Astrocyte of the cerebellum (primary cell): ENCODE results near the gene INMT.

ENCODE experiments used
- DNase-seq: peaks from one replicate; pipeline ENCODE4 v3.0.0-alpha.2; 2011; ENCODE audit warnings: low read depth
- H3K4me3 ChIP-seq: 2 replicates; pipeline ENCODE4 v1.5.1; 2011; ENCODE audit warnings: mild to moderate bottlenecking, low read depth, low read length, moderate library complexity
- CTCF ChIP-seq: IDR thresholded peaks from 2 replicates; pipeline ENCODE4 v1.5.1; 2012; ENCODE audit warnings: low read length, low read depth, moderate library complexity, mild to moderate bottlenecking; ENCODE audit errors: missing control alignments
- in situ Hi-C: cut with HindIII; loops from 2 replicates; pipeline ENCODE4 v1.10.0; 2017; ENCODE audit warnings: low sequenced_read_pairs

The INMT gene

DNA sequence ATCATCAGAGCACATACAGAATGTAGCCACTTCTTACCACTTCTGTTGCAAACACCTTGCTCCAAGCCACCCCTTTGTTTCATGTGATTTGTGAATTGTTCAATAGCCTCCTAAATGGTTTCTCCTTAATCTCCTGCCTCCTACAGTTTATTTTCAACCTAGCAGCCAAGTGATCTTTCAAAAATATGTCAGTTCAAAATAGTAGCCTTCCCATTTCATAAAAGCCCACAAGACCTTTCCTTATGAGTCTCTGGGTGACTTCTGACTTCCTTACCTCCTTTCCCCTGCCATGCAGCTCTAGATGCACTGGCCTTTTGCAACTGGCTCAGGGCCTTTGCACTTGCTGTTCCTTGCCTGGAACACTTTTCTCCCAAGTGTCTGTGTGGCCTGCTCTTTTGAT, 24.1 kb downstream of the INMT start:
- no peak for TF ChIP-seq CTCF
- in situ Hi-C loops = loop anchor here (25.0 kb wide), 1 partner anchor 336 kb away; no protein-coding TSS in a partner anchor

DNA sequence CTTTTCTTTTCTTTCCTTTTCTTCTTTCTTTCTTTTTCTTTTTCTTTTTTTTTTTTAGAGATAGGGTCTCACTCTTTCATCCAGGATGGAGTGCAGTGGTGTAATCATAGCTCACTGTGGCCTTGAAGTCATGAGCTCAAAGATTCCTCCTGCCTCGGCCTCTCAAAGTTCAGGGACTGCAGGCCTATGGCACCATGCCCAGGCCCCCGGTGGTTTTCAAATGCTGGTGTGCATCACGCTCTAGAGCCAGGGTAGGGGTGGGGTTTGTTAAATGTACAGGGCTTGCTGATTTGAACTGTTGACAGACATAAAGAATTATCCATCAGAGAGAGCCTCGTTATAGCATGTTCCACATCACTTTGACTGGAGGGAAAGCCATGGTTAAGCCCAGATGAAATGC, 25.0 kb downstream of the INMT start:
- in situ Hi-C loops = loop anchor here (25.0 kb wide), 1 partner anchor 335 kb away; no protein-coding TSS in a partner anchor
- TF ChIP-seq CTCF = no peak
- no peak overlapping the region for H3K4me3 ChIP-seq
- no peak for DNase-seq

More for the DNA sequence above, 24.1 kb downstream of the INMT start:
- no peak overlapping the region for H3K4me3 ChIP-seq
- no peak for DNase-seq

DNA sequence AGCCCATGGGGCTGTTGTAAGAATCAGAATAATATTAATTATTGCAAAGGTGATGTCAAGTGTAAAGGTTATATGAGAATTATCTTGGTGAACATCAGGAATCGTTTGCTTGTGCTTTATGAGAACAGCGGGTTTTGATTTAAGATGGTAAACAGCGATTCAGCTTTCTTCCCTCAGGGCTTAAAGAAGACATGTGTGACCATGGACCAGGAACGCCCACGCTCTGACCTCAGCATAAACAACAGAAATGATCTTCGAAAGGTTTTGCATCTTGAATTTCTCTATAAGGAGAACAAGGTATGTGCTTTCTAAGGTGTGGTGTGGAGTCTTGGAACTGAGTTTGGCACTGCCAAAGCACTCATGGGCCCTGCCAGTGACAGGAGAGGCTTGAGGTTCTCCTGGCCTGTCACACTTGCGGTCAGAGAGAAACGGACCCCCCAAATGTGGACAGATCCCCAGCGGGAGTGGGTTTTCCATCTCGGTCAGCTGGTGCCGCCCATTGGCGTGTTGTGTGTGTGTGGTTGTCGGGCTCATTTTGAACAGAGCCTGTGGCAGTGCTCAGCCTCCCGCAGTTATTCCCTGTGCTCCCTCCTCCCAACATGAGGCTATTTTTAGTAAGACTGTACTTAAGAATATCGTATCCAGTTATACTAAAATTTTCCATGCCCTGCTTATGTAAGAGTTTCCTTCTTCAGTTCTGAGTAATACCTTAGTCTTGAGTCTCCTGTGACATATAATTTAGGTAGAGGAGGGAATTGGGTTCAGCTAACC, 26.5 kb downstream of the INMT start:
- in situ Hi-C loops = loop anchor here (25.0 kb wide), 1 partner anchor 334 kb away; no protein-coding TSS in a partner anchor
- TF ChIP-seq CTCF = no peak
- no peak for DNase-seq
- no peak overlapping the region for H3K4me3 ChIP-seq

DNA sequence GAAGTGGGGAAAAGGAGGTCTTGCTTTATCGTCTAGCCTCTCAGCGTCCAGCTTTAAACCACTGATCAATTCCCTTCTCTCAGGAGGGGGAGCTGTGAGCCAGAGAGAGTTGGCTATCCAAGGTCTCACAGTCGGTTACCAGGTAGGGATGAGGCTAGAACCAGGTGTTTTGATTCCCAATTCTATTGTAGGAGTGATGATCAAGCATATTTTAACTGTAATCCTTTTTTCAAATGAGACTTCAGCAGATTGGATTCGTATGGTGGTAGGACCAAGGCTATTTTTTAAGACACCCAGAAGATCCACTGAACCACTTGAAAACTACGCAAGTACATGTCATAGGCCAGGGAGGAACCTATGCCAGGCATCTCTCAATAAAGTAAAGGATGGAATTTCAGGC, 27.6 kb downstream of the INMT start:
- no peak for DNase-seq
- in situ Hi-C loops = loop anchor here (25.0 kb wide), 1 partner anchor 333 kb away; no protein-coding TSS in a partner anchor
- no peak overlapping the region for H3K4me3 ChIP-seq
- TF ChIP-seq CTCF = no peak

- in situ Hi-C loops = loop anchor here (25.0 kb wide), 1 partner anchor 331 kb away; no protein-coding TSS in a partner anchor
- no peak for TF ChIP-seq CTCF
- no peak overlapping the region for H3K4me3 ChIP-seq
- DNase-seq = no peak
These were observed 29.0 kb downstream of the INMT start for GRCh38 chr7:30780941-30781340.

DNA sequence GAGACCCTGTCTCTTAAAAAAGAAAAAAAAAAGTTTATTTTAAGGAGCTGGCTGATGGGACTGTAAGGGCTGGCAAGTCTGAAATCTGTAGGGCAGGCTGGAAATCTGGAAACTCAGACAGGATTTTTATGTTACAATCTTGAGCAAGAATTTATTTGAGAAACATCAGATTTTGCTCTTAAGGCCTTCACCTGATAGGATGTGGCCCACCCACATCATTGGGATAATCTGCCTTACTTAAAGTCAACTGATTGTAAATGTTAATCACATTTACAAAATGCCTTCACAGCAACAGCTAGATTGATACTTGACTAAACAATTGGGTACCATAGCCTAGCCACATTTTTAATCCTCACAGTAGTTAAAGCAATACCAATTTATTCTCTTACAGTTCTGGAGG, 30.8 kb downstream of the INMT start:
- DNase-seq = no peak
- no peak overlapping the region for H3K4me3 ChIP-seq
- in situ Hi-C loops = loop anchor here (25.0 kb wide), 1 partner anchor 330 kb away; no protein-coding TSS in a partner anchor
- no peak for TF ChIP-seq CTCF
